ENCODE measurements around the gene ESRRA. TPM values are rescaled to one million over a fixed set of nuclear protein-coding genes. Genes with fewer than 3 reads are reported as not detected.

The ESRRA gene
- total RNA-seq, 1 experiment from 2014 or later: 23.8 TPM

DNA sequence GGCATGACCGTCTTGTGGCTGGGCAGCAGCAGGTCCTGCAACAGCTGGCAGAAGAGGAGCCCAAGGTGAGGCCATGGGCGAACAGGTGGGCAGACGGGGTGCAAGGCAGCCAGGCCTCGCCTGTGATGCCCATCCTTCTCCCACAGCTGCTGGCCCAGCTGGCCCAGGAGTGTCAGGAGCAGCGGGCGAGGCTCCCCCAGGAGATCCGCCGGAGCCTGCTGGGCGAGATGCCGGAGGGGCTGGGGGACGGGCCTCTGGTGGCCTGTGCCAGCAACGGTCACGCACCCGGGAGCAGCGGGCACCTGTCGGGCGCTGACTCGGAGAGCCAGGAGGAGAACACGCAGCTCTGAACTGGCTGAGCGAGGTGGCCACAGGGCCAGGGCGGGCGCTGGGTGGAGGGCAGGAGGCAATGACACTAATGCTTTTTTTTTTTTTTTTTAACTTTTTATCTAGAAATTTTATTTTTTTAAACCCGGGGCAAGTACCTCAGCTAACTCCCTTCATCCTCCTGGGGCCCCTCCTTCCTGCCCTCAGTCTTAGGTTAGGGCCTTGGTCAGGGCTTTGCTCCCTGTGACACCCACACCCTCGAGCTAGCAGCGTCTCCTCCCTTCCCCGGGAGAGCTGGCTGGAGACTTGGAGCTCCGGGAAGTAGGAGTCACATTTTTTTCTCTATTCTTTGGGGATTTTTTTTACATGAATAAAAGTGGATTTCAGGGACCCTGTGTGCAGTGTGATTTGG lies 37.9 kb upstream of the ESRRA start:
- Histone ChIP-seq H3K4me1 (no peaks in the 10 kb centered on the region; the same call in 1 of the 2 replicates), H3K36me3 (peaks cover 13% of the 10 kb centered on the region; the same call in 1 of the 2 replicates), H3K27ac (no peak overlapping the region), H3K9me3 (replicated peaks) (no peaks in the 10 kb centered on the region), H3K4me3 (no peak overlapping the region), H3K27me3 (no peaks in the 10 kb centered on the region)
- DNase-seq: no peak

DNA sequence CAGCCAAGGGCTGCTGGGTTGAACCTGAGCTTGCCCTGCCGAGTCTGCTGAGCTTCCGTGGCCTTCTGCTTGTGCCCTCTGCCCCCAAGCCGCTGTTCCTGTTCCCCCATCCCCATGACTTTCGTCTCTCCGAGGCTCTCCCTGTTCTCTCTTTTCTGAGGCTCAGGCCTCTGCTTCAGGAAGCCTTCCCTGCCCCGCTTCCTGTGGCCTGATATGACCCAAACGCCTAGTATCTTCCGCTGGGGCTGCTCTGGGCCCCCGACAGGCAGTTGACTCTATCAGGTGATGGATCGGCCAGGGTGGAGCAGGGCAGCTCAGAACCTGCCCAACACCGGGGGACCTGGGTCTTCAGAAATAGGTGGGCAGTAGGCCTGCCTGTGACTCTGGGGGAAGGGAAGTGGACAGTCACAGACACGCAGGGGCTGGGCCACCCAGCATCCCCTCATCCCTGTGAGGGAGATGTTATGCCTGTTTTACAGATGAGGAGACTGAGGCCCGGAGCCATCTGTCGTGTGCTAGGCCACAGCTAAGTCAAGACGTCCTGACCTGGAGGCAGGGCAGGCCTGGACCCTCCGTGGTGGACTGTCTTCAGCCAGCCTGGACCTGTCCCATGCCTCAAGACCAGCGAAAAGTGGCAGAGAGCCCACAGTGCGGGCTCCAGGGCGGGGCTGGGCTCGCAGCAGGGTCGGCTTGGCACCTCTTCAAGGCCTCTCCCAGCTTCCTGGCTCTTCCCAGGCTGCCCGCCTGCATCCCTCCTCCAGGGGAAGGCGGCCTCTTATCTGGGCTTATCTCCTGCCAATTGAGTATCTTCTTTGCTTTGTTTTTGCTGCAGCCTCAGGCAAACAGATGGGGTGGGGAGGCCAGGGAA lies 37.1 kb upstream of the ESRRA start:
- peak in 1 of 2 experiments; percentile 42 for DNase-seq
- no peaks in the 10 kb centered on the region for H3K27me3 ChIP-seq
- no peak overlapping the region for H3K27ac ChIP-seq
- H3K4me1 ChIP-seq: no peaks in the 10 kb centered on the region; the same call in 1 of the 2 replicates
- no peaks in the 10 kb centered on the region for H3K9me3 ChIP-seq (replicated peaks)
- peaks cover 13% of the 10 kb centered on the region; the same call in 1 of the 2 replicates for H3K36me3 ChIP-seq
- H3K4me3 ChIP-seq: peak overlapping the region; percentile 70

GRCh38 chr11:64268893-64269539 lies 36.3 kb upstream of the ESRRA start:
- no peaks in the 10 kb centered on the region; the same call in 1 of the 2 replicates for H3K4me1 ChIP-seq
- peaks cover 13% of the 10 kb centered on the region; the same call in 1 of the 2 replicates for H3K36me3 ChIP-seq
- no peaks in the 10 kb centered on the region for H3K9me3 ChIP-seq (replicated peaks)
- H3K4me3 ChIP-seq: peak overlapping the region; percentile 70
- H3K27ac ChIP-seq: peak overlapping the region; percentile 84
- H3K27me3 ChIP-seq: no peaks in the 10 kb centered on the region
- peak; percentile 38 to 46 for DNase-seq

DNA sequence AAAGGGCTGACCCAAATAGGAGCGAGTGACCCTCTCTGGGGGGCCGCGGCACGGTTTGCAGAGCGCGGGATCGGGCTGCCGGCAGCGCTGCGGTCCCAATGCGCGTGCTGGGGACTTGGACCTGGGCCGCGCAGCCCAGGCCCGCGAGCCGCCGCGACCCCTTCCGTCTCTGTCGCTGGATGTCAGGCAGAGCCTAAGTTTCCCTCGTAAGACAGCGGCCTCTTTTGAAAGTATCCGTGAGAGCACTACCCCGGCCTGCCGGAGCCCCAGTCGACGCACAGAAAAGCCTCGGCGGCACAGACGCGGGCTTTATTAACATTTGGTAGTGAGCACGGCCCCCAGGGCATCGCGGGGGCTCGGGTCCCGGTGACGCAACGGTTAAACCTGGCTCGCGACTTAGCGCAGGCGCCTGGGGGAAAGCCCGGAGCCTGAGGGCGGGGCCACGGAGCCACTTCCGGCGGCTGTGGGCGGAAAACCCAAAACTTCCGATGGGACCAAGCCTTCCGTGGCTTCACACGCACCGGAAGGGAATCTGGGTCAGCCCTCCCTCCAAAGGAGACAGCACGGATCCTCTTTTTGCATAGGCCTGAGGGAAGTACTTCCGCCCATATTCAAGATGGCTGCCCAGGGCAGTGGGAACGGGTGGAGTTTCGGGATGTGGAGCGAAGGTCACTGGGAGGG lies 35.6 kb upstream of the ESRRA start:
- Histone ChIP-seq H3K4me3 (peak overlapping the region; percentile 70), H3K27me3 (no peaks in the 10 kb centered on the region), H3K36me3 (peaks cover 10% of the 10 kb centered on the region; the same call in 1 of the 2 replicates), H3K27ac (peak overlapping the region; percentile 84), H3K9me3 (replicated peaks) (no peaks in the 10 kb centered on the region), H3K4me1 (no peaks in the 10 kb centered on the region; the same call in 1 of the 2 replicates)
- peak; percentile 98 to 99 for DNase-seq

DNA sequence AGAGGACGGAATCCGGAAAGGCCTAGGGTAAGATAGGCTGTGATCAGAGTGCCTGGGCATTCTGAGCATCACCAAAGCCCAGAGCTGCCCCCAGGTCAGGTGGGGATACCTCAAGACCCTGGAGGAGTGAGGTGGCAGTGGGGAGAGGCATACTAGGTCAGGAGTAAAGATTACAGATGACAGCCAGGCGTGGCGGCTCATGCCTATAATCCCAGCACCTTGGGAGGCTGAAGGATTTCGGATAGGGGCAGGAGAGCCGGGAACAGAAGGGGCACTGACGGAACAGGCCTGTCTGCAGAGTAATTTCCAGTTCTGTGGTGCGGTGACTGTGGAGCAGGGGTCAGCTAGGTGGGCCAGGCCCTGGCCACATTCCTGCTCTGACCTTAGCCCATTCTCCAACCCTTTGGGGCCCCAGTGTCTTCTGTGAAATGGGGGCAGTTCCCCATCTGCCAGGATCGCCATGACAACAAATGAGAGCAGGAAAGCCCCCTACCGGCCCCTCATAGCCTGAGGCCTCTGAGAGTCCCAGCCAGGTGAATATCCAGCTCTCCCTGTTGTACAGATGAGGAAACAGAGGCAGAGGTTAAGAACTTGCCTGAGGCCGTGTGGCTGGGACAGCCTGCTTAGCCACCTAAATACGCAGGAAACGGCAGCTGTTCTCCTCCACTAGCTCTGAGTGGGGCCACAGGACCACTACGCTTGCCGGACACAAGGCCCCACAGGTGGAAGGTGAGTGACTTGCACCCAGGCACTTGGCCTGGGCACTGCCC lies 30.1 kb upstream of the ESRRA start:
- peaks cover 2% of the 10 kb centered on the region; the same call in 1 of the 2 replicates for H3K36me3 ChIP-seq

GRCh38 chr11:64275841-64276240 lies 29.5 kb upstream of the ESRRA start:
- H3K27me3 ChIP-seq: no peaks in the 10 kb centered on the region

More for the DNA sequence above, 30.1 kb upstream of the ESRRA start:
- no peak for DNase-seq
- no peaks in the 10 kb centered on the region for H3K9me3 ChIP-seq (replicated peaks)
- no peak overlapping the region for H3K4me3 ChIP-seq
- no peak overlapping the region for H3K27ac ChIP-seq
- H3K4me1 ChIP-seq: no peaks in the 10 kb centered on the region
- H3K27me3 ChIP-seq: no peaks in the 10 kb centered on the region

GRCh38 chr11:64276653-64277431 lies 28.5 kb upstream of the ESRRA start:
- Histone ChIP-seq H3K4me1 (no peaks in the 10 kb centered on the region), H3K27me3 (no peaks in the 10 kb centered on the region), H3K27ac (no peak overlapping the region), H3K9me3 (replicated peaks) (no peaks in the 10 kb centered on the region), H3K4me3 (no peak overlapping the region), H3K36me3 (peaks cover 2% of the 10 kb centered on the region; the same call in 1 of the 2 replicates)
- no peak for DNase-seq

More at GRCh38 chr11:64275841-64276240, 29.5 kb upstream of the ESRRA start:
- H3K27ac ChIP-seq: no peak overlapping the region
- no peaks in the 10 kb centered on the region for H3K9me3 ChIP-seq (replicated peaks)
- H3K4me1 ChIP-seq: no peaks in the 10 kb centered on the region
- no peak for DNase-seq
- peaks cover 2% of the 10 kb centered on the region; the same call in 1 of the 2 replicates for H3K36me3 ChIP-seq
- H3K4me3 ChIP-seq: no peak overlapping the region

GRCh38 chr11:64278576-64279190 lies 26.6 kb upstream of the ESRRA start:
- no peak overlapping the region for H3K4me3 ChIP-seq
- H3K27ac ChIP-seq: no peak overlapping the region
- H3K4me1 ChIP-seq: no peaks in the 10 kb centered on the region
- H3K36me3 ChIP-seq: peaks cover 2% of the 10 kb centered on the region; the same call in 1 of the 2 replicates
- DNase-seq: no peak
- H3K9me3 ChIP-seq (replicated peaks): no peaks in the 10 kb centered on the region
- H3K27me3 ChIP-seq: no peaks in the 10 kb centered on the region

DNA sequence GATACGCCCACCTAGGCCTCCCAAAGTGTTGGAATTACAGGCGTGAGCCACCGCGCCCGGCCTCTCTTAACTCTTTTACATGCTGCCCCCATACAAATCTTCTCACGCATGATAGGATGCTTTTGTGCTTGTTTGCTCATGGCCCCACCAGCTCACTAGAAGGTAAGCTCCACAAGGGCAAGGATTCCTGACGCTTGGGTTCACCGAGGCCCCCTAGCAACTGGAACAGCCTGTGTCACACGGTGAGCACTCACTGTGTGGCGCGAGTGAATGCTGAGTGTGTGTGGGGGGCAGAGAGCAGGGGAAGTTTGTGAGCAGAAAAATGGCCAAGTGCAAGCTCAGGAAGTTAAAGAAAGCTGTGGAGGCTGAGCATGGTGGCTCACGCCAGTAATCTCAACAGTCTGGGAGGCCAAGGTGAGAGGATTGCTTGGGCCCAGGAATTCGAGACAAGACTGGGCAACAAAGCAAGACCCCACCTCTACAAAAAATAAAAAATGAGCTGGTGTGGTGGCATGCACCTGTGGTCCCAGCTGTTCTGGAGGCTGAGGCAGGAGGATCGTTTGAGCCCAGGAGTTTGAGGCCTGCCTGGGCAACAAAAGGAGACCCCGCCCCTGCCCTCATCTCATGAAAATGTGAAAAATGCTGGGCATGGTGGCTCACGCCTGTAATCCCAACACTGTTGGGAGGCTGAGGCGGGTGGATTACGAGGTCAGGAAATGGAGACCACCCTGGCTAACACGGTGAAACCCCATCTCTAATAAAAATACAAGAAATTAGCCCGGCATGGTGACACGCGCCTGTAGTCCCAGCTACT lies 23.2 kb upstream of the ESRRA start:
- H3K9me3 ChIP-seq (replicated peaks): no peaks in the 10 kb centered on the region
- H3K36me3 ChIP-seq: peaks cover 2% of the 10 kb centered on the region; the same call in 1 of the 2 replicates
- no peak overlapping the region for H3K4me3 ChIP-seq
- no peaks in the 10 kb centered on the region for H3K4me1 ChIP-seq
- no peaks in the 10 kb centered on the region for H3K27me3 ChIP-seq
- no peak overlapping the region for H3K27ac ChIP-seq
- no peak for DNase-seq

GRCh38 chr11:64283092-64283491 lies 22.2 kb upstream of the ESRRA start:
- H3K4me1 ChIP-seq: no peaks in the 10 kb centered on the region
- H3K9me3 ChIP-seq (replicated peaks): no peaks in the 10 kb centered on the region
- H3K27me3 ChIP-seq: no peaks in the 10 kb centered on the region
- H3K4me3 ChIP-seq: no peak overlapping the region
- no peaks in the 10 kb centered on the region for H3K36me3 ChIP-seq
- H3K27ac ChIP-seq: no peak overlapping the region
- DNase-seq: no peak

DNA sequence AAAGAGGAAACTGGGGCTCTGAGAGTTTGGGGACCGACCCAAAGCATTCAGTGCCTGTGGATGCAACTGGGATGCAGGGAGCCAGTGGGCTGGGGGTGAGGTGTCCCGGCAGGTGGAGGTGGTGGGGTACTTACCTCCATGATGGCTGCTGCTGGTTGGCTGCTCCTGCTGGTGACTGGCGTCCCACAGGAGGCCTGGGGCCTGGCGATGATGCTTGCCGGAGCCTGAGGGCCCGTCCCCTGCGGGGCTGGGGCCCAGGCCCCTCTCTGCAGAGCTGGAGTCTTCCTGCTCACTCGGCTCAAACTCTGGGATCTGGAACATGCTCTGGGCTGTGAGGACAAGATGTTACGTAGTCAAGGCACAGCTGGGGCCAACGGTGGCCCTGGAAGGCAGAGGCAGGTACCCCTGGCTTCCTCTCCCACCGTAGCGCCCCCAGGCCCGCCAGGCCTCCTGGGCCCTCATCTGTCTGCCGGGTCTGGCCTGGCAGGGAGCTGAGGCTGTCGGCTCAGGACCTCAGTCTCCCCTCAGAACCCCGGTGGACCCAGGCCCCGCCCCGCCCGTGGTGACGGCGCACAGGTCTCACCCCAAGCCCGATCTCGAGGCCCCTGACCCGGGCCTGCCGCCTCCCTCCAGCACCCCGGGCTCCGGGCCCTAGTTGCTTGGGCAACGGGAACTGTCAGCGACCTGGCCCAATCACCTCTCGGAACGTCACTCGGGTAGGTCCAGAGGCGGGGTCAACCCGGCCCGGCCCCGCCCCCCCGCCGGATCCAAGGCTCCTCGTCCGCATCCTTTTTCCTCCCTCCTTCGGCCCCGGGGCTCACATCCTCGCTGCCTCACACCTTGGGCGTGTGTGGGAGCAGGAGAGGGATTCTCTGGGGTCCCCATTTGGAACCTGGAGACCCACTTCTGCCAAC lies 21.0 kb upstream of the ESRRA start, which contains the start of gene BAD:
Gene BAD (minus strand): TSS at position 618 of the 914 bp plus-strand sequence. CDS start 297 bp downstream, at position 321.
- Histone ChIP-seq H3K27me3 (no peaks in the 10 kb centered on the region), H3K4me3 (peak within 1 kb of the TSS; percentile 88), H3K36me3 (no peaks in the 10 kb centered on the region), H3K4me1 (no peaks in the 10 kb centered on the region), H3K9me3 (replicated peaks) (no peaks in the 10 kb centered on the region), H3K27ac (peak within 1 kb of the TSS; percentile 32; the same call in 1 of the 2 replicates)
- peak; percentile 93 to 95 for DNase-seq

Measured in SJCRH30 (cell line).